Esophagus muscularis mucosa (tissue), 4 donors: ENCODE data around the gene TNFRSF17. TPM values are rescaled to one million over a fixed set of nuclear protein-coding genes. Genes with fewer than 3 reads are reported as not detected.

Experiments
- DNase-seq: peaks from one replicate; pipeline ENCODE4 v3.0.0-alpha.2; 2017; ENCODE audit errors: extremely low spot score
- H3K27ac ChIP-seq, 4 donors: fragments of 200-600 bp; sonication (generic); replicated peaks in 1 of 4; 1 replicate in 3 of 4; 2 replicates in 1 of 4; pipeline ENCODE4 v1.5.1; 2016 to 2019; ENCODE audit warnings: mild to moderate bottlenecking in 1 of 4
- H3K27me3 ChIP-seq, 4 donors: fragments of 200-600 bp; sonication (generic); one replicate each; pipeline versions ENCODE4 v1.5.1 to v1.6.0; 2016 to 2019
- H3K36me3 ChIP-seq, 4 donors: fragments of 200-600 bp; sonication (generic); one replicate each; pipeline ENCODE4 v1.5.1; 2016 to 2019
- H3K4me1 ChIP-seq, 4 donors: fragments of 200-600 bp; sonication (generic); one replicate each; pipeline ENCODE4 v1.5.1; 2016 to 2019
- H3K4me3 ChIP-seq, 4 donors: fragments of 200-600 bp; sonication (generic); 1 replicate in 2 of 4; 2 replicates in 2 of 4; pipeline ENCODE4 v1.5.1; 2016 to 2019; ENCODE audit warnings: mild to moderate bottlenecking in 4 of 4, moderate library complexity in 1 of 4
- H3K9me3 ChIP-seq, 4 donors: fragments of 200-600 bp; sonication (generic); 1 replicate in 3 of 4; 2 replicates in 1 of 4; pipeline ENCODE4 v1.5.1; 2016 to 2019
- CTCF ChIP-seq, 3 experiments: fragments of 200-600 bp in 2 of 3; fragments of 450-650 bp in 1 of 3; sonication (generic) in 2 of 3; IDR thresholded peaks; one replicate each; pipeline ENCODE4 v1.5.1; 2017 to 2019; ENCODE audit warnings: antibody characterized with exemption in 3 of 3, mild to moderate bottlenecking in 2 of 3, moderate library complexity in 1 of 3
- EP300 ChIP-seq: sonication (generic); formaldehyde crosslinking; IDR thresholded peaks from one replicate; pipeline ENCODE4 v1.6.1; 2017; ENCODE audit warnings: antibody characterized with exemption
- POLR2A ChIP-seq: fragments of 450-650 bp; IDR thresholded peaks from one replicate; pipeline ENCODE4 v1.6.1; 2017; ENCODE audit warnings: antibody characterized with exemption, moderate library complexity, mild to moderate bottlenecking, low read depth
- POLR2AphosphoS5 ChIP-seq, 2 donors: sonication (generic); formaldehyde crosslinking; IDR thresholded peaks; one replicate each; pipeline ENCODE4 v1.6.1; 2017; ENCODE audit warnings: antibody characterized with exemption in 2 of 2
- WGBS: methylation state at CpG from one replicate; pipeline ENCODE4 v1.1.5; 2018; 5-methylcytosine and 5-hydroxymethylcytosine counted together
- intact Hi-C: fragments of 100-400 bp; cut with DNase I; formaldehyde crosslinking; loops from one replicate; pipeline ENCODE4 v1.15.1; 2023
- total RNA-seq, 4 donors: library from RNA; depleted of rRNA; stranded (reverse); fragments of >200 nt; gene quantifications; one replicate each; pipeline versions ENCODE4 v1.1.0 to v1.2.1, GENCODE V29; 2016

Gene TNFRSF17
- total RNA-seq, 4 donors from 2014 or later: not detected

- H3K9me3 ChIP-seq: no peaks in the 10 kb centered on the region
- intact Hi-C loops: no loop called here
- no peaks in the 10 kb centered on the region for H3K36me3 ChIP-seq
- no peak for TF ChIP-seq POLR2A
- no peak for TF ChIP-seq CTCF (IDR thresholded peaks at IDR 0.05)
- no peak for TF ChIP-seq POLR2AphosphoS5 (IDR thresholded peaks at IDR 0.05)
- no peak for TF ChIP-seq EP300
- H3K4me1 ChIP-seq: peaks cover 10 to 31% (median 21%) of the 10 kb centered on the region in 4 donors
- H3K27ac ChIP-seq: no peak overlapping the region
- H3K4me3 ChIP-seq: no peak overlapping the region
- no peaks in the 10 kb centered on the region for H3K27me3 ChIP-seq
- no peak for DNase-seq
- 92% methylated on average over 3 of the region's 3 CpGs for WGBS
Observed at GRCh38 chr16:11992008-11992584, 27.1 kb downstream of the TNFRSF17 start.

DNA sequence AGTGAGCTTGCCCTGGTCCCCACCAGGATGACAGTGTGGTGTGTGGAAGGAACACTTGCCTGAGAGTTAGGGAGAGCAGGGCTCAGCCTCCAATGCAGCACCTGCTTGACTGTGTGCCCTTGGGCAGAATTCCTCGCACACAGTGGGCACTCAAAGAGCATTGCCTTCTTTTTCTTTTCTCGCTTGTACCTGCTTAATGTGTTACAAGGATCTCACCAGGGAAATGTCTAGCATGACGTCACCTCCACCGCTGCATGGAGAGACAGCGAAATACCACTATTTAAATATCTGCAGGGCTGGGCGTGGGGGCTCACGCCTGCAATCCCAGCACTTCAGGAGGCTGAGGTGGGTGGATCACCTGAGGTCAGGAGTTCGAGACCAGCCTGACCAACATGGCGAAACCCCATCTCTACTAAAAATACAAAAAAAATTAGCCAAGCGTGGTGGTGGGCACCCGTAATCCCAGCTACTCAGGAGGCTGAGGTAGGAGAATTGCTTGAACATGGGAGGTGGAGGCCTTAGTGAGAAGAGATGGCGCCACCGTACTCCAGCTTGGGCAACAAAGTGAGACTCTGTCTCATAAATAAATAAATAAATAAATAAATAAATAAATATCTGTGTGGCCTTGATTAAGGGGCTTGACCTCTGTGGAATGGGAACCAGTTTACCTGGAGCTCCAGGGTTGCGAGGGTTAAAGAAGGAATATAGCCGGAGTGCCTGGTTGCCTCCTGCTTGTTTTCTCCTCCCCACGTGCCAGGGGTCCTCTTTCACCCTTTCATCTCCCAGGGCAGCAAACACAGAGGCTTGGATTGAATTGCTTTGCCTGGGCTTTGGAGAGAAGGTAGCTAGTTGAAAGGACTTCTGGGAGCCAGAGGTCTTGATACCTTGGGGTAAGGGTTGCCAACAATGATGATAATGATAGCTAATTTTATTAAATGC, 27.8 kb downstream of the TNFRSF17 start:
- DNase-seq: no peak
- Histone ChIP-seq H3K9me3 (no peaks in the 10 kb centered on the region), H3K36me3 (no peaks in the 10 kb centered on the region), H3K27ac (no peak overlapping the region), H3K4me3 (no peak overlapping the region), H3K4me1 (peaks cover 10 to 31% (median 22%) of the 10 kb centered on the region in 4 donors), H3K27me3 (no peaks in the 10 kb centered on the region)
- intact Hi-C loops: no loop called here
- WGBS: 87% methylated on average over 15 of the region's 16 CpGs
- TF ChIP-seq POLR2A (no peak), POLR2AphosphoS5 (IDR thresholded peaks at IDR 0.05) (no peak), CTCF (IDR thresholded peaks at IDR 0.05) (no peak)

GRCh38 chr16:11994143-11995119, 29.4 kb downstream of the TNFRSF17 start:
- no peak overlapping the region for H3K4me3 ChIP-seq
- peak overlapping the region in 2 of 4 donors; percentile 13 to 26 for H3K27ac ChIP-seq
- H3K9me3 ChIP-seq: no peaks in the 10 kb centered on the region
- peak in 1 of 2 donors; percentile 16 for TF ChIP-seq POLR2AphosphoS5 (IDR thresholded peaks at IDR 0.05)
- TF ChIP-seq EP300: no peak
- peaks cover 10 to 31% (median 22%) of the 10 kb centered on the region in 4 donors for H3K4me1 ChIP-seq
- intact Hi-C loops: no loop called here
- H3K27me3 ChIP-seq: no peaks in the 10 kb centered on the region
- H3K36me3 ChIP-seq: peaks cover 0 to 3% (median 0%) of the 10 kb centered on the region in 4 donors
- 74% methylated on average over 8 of the region's 8 CpGs for WGBS
- DNase-seq: no peak

- H3K27ac ChIP-seq: no peak overlapping the region
- peaks cover 0 to 14% (median 5%) of the 10 kb centered on the region in 4 donors for H3K36me3 ChIP-seq
- DNase-seq: no peak
- H3K27me3 ChIP-seq: no peaks in the 10 kb centered on the region
- TF ChIP-seq CTCF (IDR thresholded peaks at IDR 0.05): no peak
- no peak for TF ChIP-seq EP300
- TF ChIP-seq POLR2A: no peak
- TF ChIP-seq POLR2AphosphoS5 (IDR thresholded peaks at IDR 0.05): no peak
- peaks cover 10 to 24% (median 22%) of the 10 kb centered on the region in 4 donors for H3K4me1 ChIP-seq
- intact Hi-C loops: no loop called here
- WGBS: 67% methylated on average over 9 of the region's 9 CpGs
- no peak overlapping the region for H3K4me3 ChIP-seq
- no peaks in the 10 kb centered on the region for H3K9me3 ChIP-seq
Observed at GRCh38 chr16:11996433-11997330, 31.7 kb downstream of the TNFRSF17 start.
